ENCODE results near the gene EXOC5.

The EXOC5 gene

DNA sequence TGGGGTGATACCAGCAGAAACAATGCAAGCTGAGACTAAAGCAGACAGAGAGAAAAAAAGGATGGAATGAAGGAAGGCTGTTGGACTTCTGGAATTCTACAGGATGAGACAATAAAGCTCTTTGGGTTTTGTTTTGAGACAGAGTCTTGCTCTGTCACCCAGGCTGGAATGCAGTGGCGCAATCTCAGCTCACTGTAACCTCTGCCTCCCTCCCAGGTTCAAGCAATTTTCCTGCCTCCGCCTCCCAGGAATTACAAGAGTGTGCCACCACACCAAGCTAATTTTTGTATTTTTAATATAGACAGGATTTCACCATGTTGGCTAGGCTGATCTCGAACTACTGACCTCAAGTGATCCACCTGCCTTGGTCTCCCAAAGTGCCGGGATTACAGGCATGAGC is 115.4 kb downstream of the EXOC5 start:
- no peak for DNase-seq
